Smooth muscle cell (in vitro differentiated cells): Measurements from ENCODE around the gene SSC5D. TPM values are rescaled to one million over a fixed set of nuclear protein-coding genes. Genes with fewer than 3 reads are reported as not detected.

Source experiments
- DNase-seq: peaks from one replicate; lab custom pipeline; 2025; ENCODE audit not compliant: unreplicated experiment; lab: John Stamatoyannopoulos, UW
- H2AFZ ChIP-seq: fragments of 200-600 bp; sonication (generic); 2 replicates; pipeline ENCODE4 v1.6.0; 2016; ENCODE audit warnings: antibody characterized with exemption, low read depth, mild to moderate bottlenecking
- H3F3A ChIP-seq: fragments of 200-600 bp; sonication (generic); 2 replicates; pipeline ENCODE4 v1.6.0; 2017; ENCODE audit warnings: antibody characterized with exemption, low read depth
- H3K27ac ChIP-seq: fragments of 200-600 bp; sonication (generic); 2 replicates; pipeline ENCODE4 v1.5.1; 2016; ENCODE audit warnings: low read depth, mild to moderate bottlenecking
- H3K27me3 ChIP-seq: fragments of 200-600 bp; sonication (generic); 2 replicates; pipeline ENCODE4 v1.6.1; 2016; ENCODE audit warnings: low read depth, mild to moderate bottlenecking
- H3K36me3 ChIP-seq: fragments of 200-600 bp; sonication (generic); 2 replicates; pipeline ENCODE4 v1.5.1; 2016; ENCODE audit warnings: low read depth
- H3K4me1 ChIP-seq: fragments of 200-600 bp; sonication (generic); 2 replicates; pipeline ENCODE4 v1.5.1; 2016; ENCODE audit warnings: low read depth
- H3K4me2 ChIP-seq: fragments of 200-600 bp; sonication (generic); 2 replicates; pipeline ENCODE4 v1.6.0; 2016; ENCODE audit warnings: mild to moderate bottlenecking
- H3K4me3 ChIP-seq: fragments of 200-600 bp; sonication (generic); 2 replicates; pipeline ENCODE4 v1.5.1; 2016; ENCODE audit warnings: mild to moderate bottlenecking
- H3K79me2 ChIP-seq: fragments of 200-600 bp; sonication (generic); 2 replicates; pipeline ENCODE4 v1.6.0; 2016; ENCODE audit warnings: low read depth, mild to moderate bottlenecking
- H3K9ac ChIP-seq: fragments of 200-600 bp; sonication (generic); 2 replicates; pipeline ENCODE4 v1.6.0; 2016; ENCODE audit warnings: low read depth
- H3K9me3 ChIP-seq: fragments of 200-600 bp; sonication (generic); replicated peaks from 2 replicates; pipeline ENCODE4 v1.5.1; 2016; ENCODE audit warnings: low read depth
- H4K20me1 ChIP-seq: fragments of 200-600 bp; sonication (generic); 2 replicates; pipeline ENCODE4 v1.6.0; 2016; ENCODE audit warnings: low read depth
- CTCF ChIP-seq: fragments of 200-600 bp; sonication (generic); IDR thresholded peaks from 2 replicates; pipeline ENCODE4 v1.5.1; 2017; ENCODE audit warnings: borderline replicate concordance, mild to moderate bottlenecking, antibody characterized with exemption; ENCODE audit not compliant: insufficient read depth, poor library complexity, severe bottlenecking
- WGBS: methylation state at CpG from one replicate; pipeline ENCODE4 v1.1.7; 2016; ENCODE audit warnings: low lambda C conversion rate; 5-methylcytosine and 5-hydroxymethylcytosine counted together
- polyA plus RNA-seq: library from polyadenylated mRNA; unstranded; fragments of >200 nt; fragmentation: Nextera tagmentation; extraction: Ambion mirVana; gene quantifications from 2 replicates; pipeline ENCODE4 v1.2.1, GENCODE V29; 2016
- total RNA-seq: library from RNA; depleted of rRNA; stranded (reverse); fragments of >200 nt; gene quantifications from 2 replicates; pipeline ENCODE4 v1.2.3, GENCODE V29; 2014

Gene SSC5D
- total and polyA plus RNA-seq, 2 experiments from 2014 or later = 3.8 to 11.2 TPM

DNA sequence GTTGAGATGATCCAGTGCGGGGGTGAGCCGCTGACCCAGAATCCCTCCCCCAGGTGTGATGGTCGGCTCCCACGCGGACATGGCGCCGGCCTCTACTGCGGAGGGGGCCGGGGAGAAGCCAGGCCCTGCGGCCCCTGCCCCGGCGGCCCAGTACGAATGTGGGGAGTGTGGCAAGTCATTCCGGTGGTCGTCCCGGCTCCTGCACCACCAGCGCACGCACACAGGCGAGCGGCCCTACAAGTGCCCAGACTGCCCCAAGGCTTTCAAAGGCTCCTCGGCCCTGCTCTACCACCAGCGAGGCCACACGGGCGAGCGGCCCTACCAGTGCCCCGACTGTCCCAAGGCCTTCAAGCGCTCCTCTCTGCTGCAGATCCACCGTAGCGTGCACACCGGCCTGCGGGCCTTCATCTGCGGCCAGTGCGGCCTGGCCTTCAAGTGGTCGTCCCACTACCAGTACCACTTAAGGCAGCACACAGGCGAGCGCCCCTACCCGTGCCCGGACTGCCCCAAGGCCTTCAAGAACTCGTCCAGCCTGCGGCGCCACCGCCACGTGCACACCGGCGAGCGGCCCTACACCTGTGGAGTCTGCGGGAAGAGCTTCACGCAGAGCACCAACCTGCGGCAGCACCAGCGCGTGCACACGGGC, 7.0 kb upstream of the SSC5D start:
- Histone ChIP-seq H3K9ac (no peak overlapping the region), H3K4me3 (no peak overlapping the region), H3K9me3 (no peaks in the 10 kb centered on the region), H2AFZ (no peak overlapping the region), H3K36me3 (no peaks in the 10 kb centered on the region), H3K27me3 (no peaks in the 10 kb centered on the region), H3K4me1 (peaks cover 18% of the 10 kb centered on the region), H3K4me2 (no peak overlapping the region), H4K20me1 (no peaks in the 10 kb centered on the region), H3K79me2 (peaks cover 26% of the 10 kb centered on the region), H3K27ac (no peak overlapping the region), H3F3A (peaks cover 12% of the 10 kb centered on the region)
- 92% methylated on average over 47 of the region's 52 CpGs for WGBS
- no peak for DNase-seq
- TF ChIP-seq CTCF = no peak

- no peak overlapping the region for H3K4me3 ChIP-seq
- no peaks in the 10 kb centered on the region for H3K9me3 ChIP-seq
- no peak overlapping the region for H3K4me2 ChIP-seq
- no peak overlapping the region for H3K27ac ChIP-seq
- H3F3A ChIP-seq = peaks cover 12% of the 10 kb centered on the region
- no peaks in the 10 kb centered on the region for H4K20me1 ChIP-seq
- no peak overlapping the region for H3K9ac ChIP-seq
- no peak for TF ChIP-seq CTCF
- H3K27me3 ChIP-seq = no peaks in the 10 kb centered on the region
- WGBS = 62% methylated on average over 24 of the region's 40 CpGs
- no peaks in the 10 kb centered on the region for H3K36me3 ChIP-seq
- peaks cover 26% of the 10 kb centered on the region for H3K79me2 ChIP-seq
- no peak overlapping the region for H2AFZ ChIP-seq
- H3K4me1 ChIP-seq = peaks cover 23% of the 10 kb centered on the region
- no peak for DNase-seq
Measured at GRCh38 chr19:55481794-55482155, 6.5 kb upstream of the SSC5D start.

GRCh38 chr19:55482156-55482961, 5.9 kb upstream of the SSC5D start:
- peaks cover 12% of the 10 kb centered on the region for H3F3A ChIP-seq
- no peaks in the 10 kb centered on the region for H3K36me3 ChIP-seq
- H2AFZ ChIP-seq = no peak overlapping the region
- H3K9ac ChIP-seq = no peak overlapping the region
- no peaks in the 10 kb centered on the region for H4K20me1 ChIP-seq
- H3K4me3 ChIP-seq = no peak overlapping the region
- no peak for DNase-seq
- peaks cover 25% of the 10 kb centered on the region for H3K79me2 ChIP-seq
- H3K4me2 ChIP-seq = no peak overlapping the region
- no peaks in the 10 kb centered on the region for H3K9me3 ChIP-seq
- H3K27me3 ChIP-seq = no peaks in the 10 kb centered on the region
- WGBS = 85% methylated on average over 70 of the region's 83 CpGs
- no peak overlapping the region for H3K27ac ChIP-seq
- no peak for TF ChIP-seq CTCF
- peaks cover 28% of the 10 kb centered on the region for H3K4me1 ChIP-seq
